ENCODE results near the gene TAF15. TPM values are rescaled to one million over a fixed set of nuclear protein-coding genes. Genes with fewer than 3 reads are reported as not detected.

Gene TAF15
- total RNA-seq, 4 donors from 2014 or later, result 62.8 to 115 (median 88.4) TPM

- Histone ChIP-seq H3K36me3 (peaks cover 0 to 69% (median 19%) of the 10 kb centered on the region in 3 donors), H3K27me3 (no peaks in the 10 kb centered on the region), H3K4me3 (no peak overlapping the region), H3K4me1 (peaks cover 0 to 32% (median 0%) of the 10 kb centered on the region in 4 donors), H3K9me3 (no peaks in the 10 kb centered on the region), H3K27ac (no peak overlapping the region)
- DNase-seq (ENCODE audit: low spot score in 2 of 2), result no peak
- 90 to 91% methylated on average over 2 of the region's 2 CpGs for WGBS, 2 donors
- TF ChIP-seq POLR2A (IDR thresholded peaks at IDR 0.05) (no peak), CTCF (IDR thresholded peaks at IDR 0.05) (no peak), EP300 (IDR thresholded peaks at IDR 0.05) (no peak)
Measured at GRCh38 chr17:35821308-35821707, 12.0 kb downstream of the TAF15 start.

- H3K36me3 ChIP-seq, result peaks cover 0 to 84% (median 12%) of the 10 kb centered on the region in 3 donors
- no peak for DNase-seq (ENCODE audit: low spot score in 2 of 2)
- H3K27ac ChIP-seq, result no peak overlapping the region
- peaks cover 0 to 2% (median 0%) of the 10 kb centered on the region in 4 donors for H3K4me1 ChIP-seq
- no peak overlapping the region for H3K4me3 ChIP-seq
- TF ChIP-seq EP300 (IDR thresholded peaks at IDR 0.05) (no peak), POLR2A (IDR thresholded peaks at IDR 0.05) (no peak), CTCF (IDR thresholded peaks at IDR 0.05) (no peak)
- H3K9me3 ChIP-seq, result no peaks in the 10 kb centered on the region
- WGBS, 2 donors, result 92 to 98% methylated on average over 1 of the region's 1 CpG
- no peaks in the 10 kb centered on the region for H3K27me3 ChIP-seq
Measured at GRCh38 chr17:35825206-35825605, 15.9 kb downstream of the TAF15 start.

GRCh38 chr17:35841101-35841500 lies 31.8 kb downstream of the TAF15 start:
- no peak for DNase-seq (ENCODE audit: low spot score in 2 of 2)

DNA sequence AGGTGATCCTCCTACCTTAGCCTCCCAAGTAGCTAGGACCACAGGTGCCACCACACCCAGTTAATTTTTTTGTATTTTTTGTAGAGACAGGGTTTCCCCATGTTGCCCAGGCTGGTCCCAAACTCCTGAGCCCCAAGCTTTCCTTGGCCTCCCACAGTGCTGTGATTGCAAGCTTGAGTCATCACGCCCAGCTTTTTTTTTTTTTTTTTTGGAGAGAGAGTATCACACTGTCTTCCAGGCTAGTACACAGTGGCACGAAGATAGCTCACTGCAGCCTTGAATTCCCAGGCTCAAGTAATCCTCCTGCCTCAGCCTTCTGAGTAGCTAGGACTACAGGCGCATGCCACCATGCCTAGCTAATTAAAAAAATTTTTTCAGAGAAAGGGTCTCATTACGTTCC lies 32.2 kb downstream of the TAF15 start:
- H3K4me1 ChIP-seq, result peaks cover 0 to 9% (median 0%) of the 10 kb centered on the region in 4 donors
- 84 to 89% methylated on average over 4 of the region's 4 CpGs for WGBS, 2 donors
- no peak overlapping the region for H3K27ac ChIP-seq
- no peak overlapping the region for H3K4me3 ChIP-seq
- no peaks in the 10 kb centered on the region for H3K9me3 ChIP-seq
- no peak for DNase-seq (ENCODE audit: low spot score in 2 of 2)
- no peak for TF ChIP-seq POLR2A (IDR thresholded peaks at IDR 0.05)
- TF ChIP-seq CTCF (IDR thresholded peaks at IDR 0.05), result no peak
- no peak for TF ChIP-seq EP300 (IDR thresholded peaks at IDR 0.05)
- H3K36me3 ChIP-seq, result peaks cover 7 to 100% (median 50%) of the 10 kb centered on the region in 3 donors
- H3K27me3 ChIP-seq, result no peaks in the 10 kb centered on the region

More at GRCh38 chr17:35841101-35841500, 31.8 kb downstream of the TAF15 start:
- Histone ChIP-seq H3K36me3 (peaks cover 7 to 100% (median 50%) of the 10 kb centered on the region in 3 donors), H3K27ac (no peak overlapping the region), H3K4me3 (no peak overlapping the region), H3K9me3 (no peaks in the 10 kb centered on the region), H3K27me3 (no peaks in the 10 kb centered on the region), H3K4me1 (peaks cover 0 to 5% (median 0%) of the 10 kb centered on the region in 4 donors)
- 80 to 90% methylated on average over 3 of the region's 3 CpGs for WGBS, 2 donors
- TF ChIP-seq POLR2A (IDR thresholded peaks at IDR 0.05), result no peak
- TF ChIP-seq CTCF (IDR thresholded peaks at IDR 0.05), result no peak

DNA sequence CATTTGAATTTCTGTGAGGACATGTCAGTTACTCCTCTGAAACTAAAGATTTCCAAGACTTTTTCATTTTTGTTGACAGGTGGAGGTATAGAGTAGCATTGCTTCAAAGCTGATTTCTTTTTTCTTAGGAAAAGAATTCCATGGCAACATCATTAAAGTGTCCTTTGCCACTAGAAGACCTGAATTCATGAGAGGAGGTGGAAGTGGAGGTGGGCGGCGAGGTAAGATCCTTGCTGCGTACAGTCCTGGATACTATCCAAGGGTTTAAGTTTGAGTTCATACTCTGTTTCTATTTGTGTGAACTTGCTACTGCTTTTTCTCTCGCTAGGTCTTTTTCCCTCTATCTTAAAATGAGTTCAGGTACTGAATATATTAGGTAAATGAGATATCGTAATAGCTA lies 33.0 kb downstream of the TAF15 start:
- WGBS, 2 donors, result 97 to 98% methylated on average over 5 of the region's 5 CpGs
- no peak for TF ChIP-seq EP300 (IDR thresholded peaks at IDR 0.05)
- no peak for TF ChIP-seq CTCF (IDR thresholded peaks at IDR 0.05)
- TF ChIP-seq POLR2A (IDR thresholded peaks at IDR 0.05), result no peak
- DNase-seq (ENCODE audit: low spot score in 2 of 2), result no peak
- peaks cover 0 to 15% (median 0%) of the 10 kb centered on the region in 4 donors for H3K4me1 ChIP-seq
- no peak overlapping the region for H3K4me3 ChIP-seq
- H3K9me3 ChIP-seq, result no peaks in the 10 kb centered on the region
- H3K36me3 ChIP-seq, result peaks cover 4 to 100% (median 44%) of the 10 kb centered on the region in 3 donors
- no peaks in the 10 kb centered on the region for H3K27me3 ChIP-seq
- H3K27ac ChIP-seq, result no peak overlapping the region

Measured in tibial nerve (tissue), 4 donors.